ENCODE results near the gene CCND1. TPM values are rescaled to one million over a fixed set of nuclear protein-coding genes. Genes with fewer than 3 reads are reported as not detected.

Gene CCND1
- total RNA-seq, 1 donor from 2014 or later, result 85.0 TPM

DNA sequence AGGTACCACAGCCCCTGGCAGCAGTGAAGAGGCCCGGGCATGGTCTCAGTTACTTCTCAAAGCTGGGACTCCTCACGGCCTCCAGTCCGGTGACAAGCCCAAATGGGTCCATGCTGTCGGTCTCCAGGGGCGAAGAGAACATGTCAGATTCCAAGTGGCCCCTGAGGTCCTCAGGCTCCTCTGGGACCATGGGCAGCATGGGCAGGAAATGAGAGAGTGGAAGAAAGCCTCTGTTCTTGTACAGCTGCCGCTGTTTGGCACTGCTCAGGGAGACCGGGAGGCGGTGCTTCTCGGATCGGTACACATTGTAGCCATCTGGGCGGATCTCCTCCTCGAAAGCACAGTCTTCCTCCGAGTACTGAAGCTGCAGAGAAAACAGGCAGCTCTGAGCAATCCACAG lies 58.3 kb downstream of the CCND1 start:
- no peaks in the 10 kb centered on the region for H3K9me3 ChIP-seq (ENCODE audit: low read depth)
- no peak overlapping the region for H3K27ac Mint-ChIP-seq
- H3K9ac ChIP-seq, result no peak overlapping the region
- H3K27me3 Mint-ChIP-seq (ENCODE audit: insufficient read depth, low read depth), result peaks cover 33% of the 10 kb centered on the region
- H3K4me1 ChIP-seq, result peaks cover 35% of the 10 kb centered on the region
- DNase-seq (ENCODE audit: low spot score), result no peak
- no peaks in the 10 kb centered on the region for H3K79me2 ChIP-seq (ENCODE audit: low read depth)
- peaks cover 37% of the 10 kb centered on the region for H3K27me3 ChIP-seq
- H3K27ac ChIP-seq, result no peak overlapping the region
- peaks cover 36% of the 10 kb centered on the region for H3K4me1 Mint-ChIP-seq
- no peak for TF ChIP-seq EZH2phosphoT487 (IDR thresholded peaks at IDR 0.05)
- no peak overlapping the region for H3K4me3 ChIP-seq
- no peaks in the 10 kb centered on the region for H3K9me3 Mint-ChIP-seq
- peaks cover 37% of the 10 kb centered on the region for H3F3A ChIP-seq (ENCODE audit: low read depth)
- H4K20me1 ChIP-seq (ENCODE audit: low read depth), result peaks cover 21% of the 10 kb centered on the region
- H3K36me3 Mint-ChIP-seq, result no peaks in the 10 kb centered on the region
- H3K36me3 ChIP-seq, result no peaks in the 10 kb centered on the region
- H3K4me3 Mint-ChIP-seq, result no peak overlapping the region
- no peak overlapping the region for H3K4me2 ChIP-seq
- no peak overlapping the region for H2AFZ ChIP-seq (replicated peaks)

DNA sequence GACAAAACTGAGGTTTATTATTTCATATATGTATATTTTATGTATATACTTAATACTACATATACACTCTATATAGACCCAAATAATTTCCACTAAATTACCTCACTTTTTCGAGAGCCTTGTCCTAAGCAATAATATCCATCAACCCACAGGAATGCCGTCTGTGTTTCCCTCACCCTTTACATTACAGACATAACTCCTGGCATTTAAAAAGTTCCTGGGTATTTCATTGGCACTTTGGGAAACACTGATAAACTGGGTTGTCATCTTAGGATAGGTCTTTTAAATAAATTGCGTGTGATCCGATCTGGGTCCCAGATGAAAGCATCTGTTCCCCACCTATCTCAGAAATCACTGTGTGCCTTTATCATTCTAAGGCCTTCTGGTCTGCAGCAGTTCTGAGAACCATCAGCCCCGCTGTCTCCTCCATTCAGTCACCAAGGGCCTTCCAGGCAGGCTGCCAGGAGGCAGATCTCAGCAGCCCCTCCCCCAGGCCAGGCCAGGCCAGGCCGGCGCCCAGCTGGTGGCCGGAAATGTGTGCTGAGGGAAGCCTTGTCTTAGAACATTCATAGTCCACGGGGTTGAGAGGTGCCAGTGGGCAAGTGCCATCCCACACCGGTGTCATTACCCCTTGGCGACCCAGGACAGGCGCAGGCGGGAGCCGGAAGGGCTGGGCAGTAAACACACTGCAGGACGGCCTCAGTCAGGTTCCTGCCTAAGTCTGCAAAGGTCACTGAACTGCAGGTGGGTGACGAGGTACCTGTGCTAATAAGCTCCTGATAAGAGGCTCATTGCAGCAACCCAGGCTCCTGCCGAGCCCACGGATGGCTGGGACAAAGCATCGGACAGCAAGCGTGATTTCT lies 59.6 kb downstream of the CCND1 start:
- H3K9ac ChIP-seq, result no peak overlapping the region
- peak overlapping the region; percentile 70 for H3K4me3 Mint-ChIP-seq

DNA sequence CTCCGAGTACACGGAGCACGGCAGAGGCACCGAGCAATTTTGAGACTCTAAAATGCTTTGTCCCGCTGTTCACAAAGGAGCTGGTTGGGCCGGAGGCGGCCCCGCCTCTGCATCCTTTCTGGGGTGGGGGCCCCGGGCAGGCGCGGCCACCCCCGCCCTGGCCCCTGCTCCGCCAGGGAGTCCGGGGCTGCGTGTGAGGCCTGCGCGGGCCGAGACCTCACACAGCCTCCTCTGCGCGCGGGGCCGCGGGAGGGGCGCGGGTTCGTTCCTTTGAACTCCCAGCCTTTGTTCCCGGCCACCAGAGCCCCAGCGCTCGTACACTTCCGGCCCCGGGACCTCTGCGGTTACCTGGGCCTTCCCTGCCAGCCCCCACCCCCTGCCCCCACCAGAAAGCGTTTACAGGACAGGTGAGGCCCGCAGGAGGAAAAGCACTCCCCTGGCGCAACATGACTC lies 61.3 kb downstream of the CCND1 start:
- H3K27me3 Mint-ChIP-seq (ENCODE audit: insufficient read depth, low read depth), result peaks cover 42% of the 10 kb centered on the region
- peak; percentile 67 for DNase-seq (ENCODE audit: low spot score)

More for the DNA sequence above, 59.6 kb downstream of the CCND1 start:
- Histone ChIP-seq H3K4me2 (peak overlapping the region; percentile 72), H3K4me3 (peak overlapping the region; percentile 5), H4K20me1 (ENCODE audit: low read depth) (peaks cover 29% of the 10 kb centered on the region), H3K4me1 (peaks cover 44% of the 10 kb centered on the region), H3K27me3 (peaks cover 49% of the 10 kb centered on the region), H3K27ac (no peak overlapping the region), H3F3A (ENCODE audit: low read depth) (peaks cover 50% of the 10 kb centered on the region), H3K79me2 (ENCODE audit: low read depth) (no peaks in the 10 kb centered on the region), H3K36me3 (no peaks in the 10 kb centered on the region), H2AFZ (replicated peaks) (no peak overlapping the region), H3K9me3 (ENCODE audit: low read depth) (no peaks in the 10 kb centered on the region)
- H3K9me3 Mint-ChIP-seq, result no peaks in the 10 kb centered on the region
- H3K27me3 Mint-ChIP-seq (ENCODE audit: insufficient read depth, low read depth), result peaks cover 35% of the 10 kb centered on the region
- H3K36me3 Mint-ChIP-seq, result no peaks in the 10 kb centered on the region
- peak; percentile 52 for TF ChIP-seq EZH2 (IDR thresholded peaks at IDR 0.05)
- TF ChIP-seq, protein P1, sequence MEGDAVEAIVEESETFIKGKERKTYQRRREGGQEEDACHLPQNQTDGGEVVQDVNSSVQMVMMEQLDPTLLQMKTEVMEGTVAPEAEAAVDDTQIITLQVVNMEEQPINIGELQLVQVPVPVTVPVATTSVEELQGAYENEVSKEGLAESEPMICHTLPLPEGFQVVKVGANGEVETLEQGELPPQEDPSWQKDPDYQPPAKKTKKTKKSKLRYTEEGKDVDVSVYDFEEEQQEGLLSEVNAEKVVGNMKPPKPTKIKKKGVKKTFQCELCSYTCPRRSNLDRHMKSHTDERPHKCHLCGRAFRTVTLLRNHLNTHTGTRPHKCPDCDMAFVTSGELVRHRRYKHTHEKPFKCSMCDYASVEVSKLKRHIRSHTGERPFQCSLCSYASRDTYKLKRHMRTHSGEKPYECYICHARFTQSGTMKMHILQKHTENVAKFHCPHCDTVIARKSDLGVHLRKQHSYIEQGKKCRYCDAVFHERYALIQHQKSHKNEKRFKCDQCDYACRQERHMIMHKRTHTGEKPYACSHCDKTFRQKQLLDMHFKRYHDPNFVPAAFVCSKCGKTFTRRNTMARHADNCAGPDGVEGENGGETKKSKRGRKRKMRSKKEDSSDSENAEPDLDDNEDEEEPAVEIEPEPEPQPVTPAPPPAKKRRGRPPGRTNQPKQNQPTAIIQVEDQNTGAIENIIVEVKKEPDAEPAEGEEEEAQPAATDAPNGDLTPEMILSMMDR (IDR thresholded peaks at IDR 0.05), result no peak
- peak; percentile 81 for DNase-seq (ENCODE audit: low spot score)
- H3K4me1 Mint-ChIP-seq, result peaks cover 45% of the 10 kb centered on the region
- H3K27ac Mint-ChIP-seq, result no peak overlapping the region

More for the DNA sequence above, 61.3 kb downstream of the CCND1 start:
- no peaks in the 10 kb centered on the region for H3K9me3 ChIP-seq (ENCODE audit: low read depth)
- H3K4me1 ChIP-seq, result peaks cover 50% of the 10 kb centered on the region
- H4K20me1 ChIP-seq (ENCODE audit: low read depth), result peaks cover 30% of the 10 kb centered on the region
- H3K9ac ChIP-seq, result no peak overlapping the region
- H3K4me3 ChIP-seq, result peak overlapping the region; percentile 54
- no peaks in the 10 kb centered on the region for H3K36me3 ChIP-seq
- H2AFZ ChIP-seq (replicated peaks), result peak overlapping the region; percentile 74
- Mint-ChIP-seq H3K27ac (no peak overlapping the region), H3K4me3 (peak overlapping the region; percentile 74), H3K36me3 (no peaks in the 10 kb centered on the region), H3K4me1 (peaks cover 44% of the 10 kb centered on the region), H3K9me3 (no peaks in the 10 kb centered on the region)
- no peaks in the 10 kb centered on the region for H3K79me2 ChIP-seq (ENCODE audit: low read depth)
- peaks cover 59% of the 10 kb centered on the region for H3K27me3 ChIP-seq
- no peak overlapping the region for H3K27ac ChIP-seq
- peak overlapping the region; percentile 97 for H3K4me2 ChIP-seq
- peaks cover 57% of the 10 kb centered on the region for H3F3A ChIP-seq (ENCODE audit: low read depth)
- TF ChIP-seq EZH2phosphoT487 (IDR thresholded peaks at IDR 0.05) (no peak), EZH2 (IDR thresholded peaks at IDR 0.05) (no peak)
- TF ChIP-seq, protein P1 (IDR thresholded peaks at IDR 0.05), result no peak

Measured in neural progenitor cell (in vitro differentiated cells).